Panc1 (cell line): Measurements from ENCODE around the gene RAP1GAP2. TPM values are rescaled to one million over a fixed set of nuclear protein-coding genes. Genes with fewer than 3 reads are reported as not detected.

Experiments
- ATAC-seq: fragments of 200-7000 bp; cut with Tn5 transposase; 2 replicates; pipeline ENCODE4 v1.9.1; 2020; ENCODE audit warnings: mild to moderate bottlenecking, moderate library complexity
- BruUV-seq: library from RNA; stranded (reverse); fragments of 400-500 nt; replicated peaks from 2 replicates; lab custom pipeline; 2021; lab: Mats Ljungman, UMichigan
- CTCF ChIA-PET: fragments of 300-600 bp; sonication (Branson Sonifier 250); formaldehyde crosslinking; loops from one replicate; lab custom pipeline; 2022; ENCODE audit warnings: antibody characterized with exemption; lab: Charles Lee
- POLR2A ChIA-PET: fragments of 300-600 bp; sonication (Branson Sonifier 250); formaldehyde crosslinking; loops from one replicate; lab custom pipeline; 2022; ENCODE audit warnings: antibody characterized with exemption; lab: Charles Lee
- DNase-seq: peaks from one replicate; pipeline ENCODE4 v3.0.0-alpha.2; 2010; ENCODE audit warnings: low read depth, low spot score
- H3K27ac ChIP-seq: 2 replicates; pipeline ENCODE4 v1.5.1; 2011; ENCODE audit warnings: mild to moderate bottlenecking, low read length, inconsistent platforms
- H3K27me3 ChIP-seq: fragments of 200-500 bp; sonication (Bioruptor generic); 2 replicates; pipeline ENCODE4 v1.6.0; 2014; ENCODE audit warnings: low read length, inconsistent platforms; ENCODE audit not compliant: control insufficient read depth, insufficient read depth
- H3K36me3 ChIP-seq: fragments of 200-500 bp; sonication (Bioruptor generic); 2 replicates; pipeline ENCODE4 v1.5.1; 2014; ENCODE audit warnings: inconsistent platforms, mild to moderate bottlenecking, low read length, moderate library complexity; ENCODE audit not compliant: control insufficient read depth, insufficient read depth
- H3K4me1 ChIP-seq: 2 replicates; pipeline ENCODE4 v1.5.1; 2011; ENCODE audit warnings: inconsistent platforms, mild to moderate bottlenecking, low read length, moderate library complexity; ENCODE audit not compliant: control insufficient read depth, insufficient read depth
- H3K4me3 ChIP-seq, 2 experiments: 2 replicates each; pipeline ENCODE4 v1.5.1; 2011 to 2012; ENCODE audit warnings: low read depth in 2 of 2, low read length in 2 of 2, mild to moderate bottlenecking in 2 of 2, inconsistent platforms in 1 of 2, moderate library complexity in 1 of 2
- H3K9me3 ChIP-seq: fragments of 200-500 bp; sonication (Bioruptor generic); 2 replicates; pipeline ENCODE4 v1.5.1; 2014; ENCODE audit warnings: low read depth, mild to moderate bottlenecking, inconsistent platforms, low read length, moderate library complexity; ENCODE audit not compliant: control insufficient read depth, insufficient read depth
- POLR2AphosphoS5 ChIP-seq: IDR thresholded peaks from 2 replicates; pipeline ENCODE4 v1.6.1; 2012; ENCODE audit warnings: mild to moderate bottlenecking, low read depth, low read length, moderate library complexity
- SIN3A ChIP-seq: IDR thresholded peaks from 2 replicates; pipeline ENCODE4 v1.6.1; 2012; ENCODE audit warnings: low read depth, mild to moderate bottlenecking, low read length, moderate library complexity, borderline replicate concordance; ENCODE audit not compliant: insufficient read depth
- TCF7L2 ChIP-seq: IDR thresholded peaks from 2 replicates; pipeline ENCODE4 v1.6.1; 2011; ENCODE audit warnings: mild to moderate bottlenecking, low read depth, low read length, inconsistent platforms
- in situ Hi-C: cut with HindIII; loops from 2 replicates; pipeline ENCODE4 v1.10.0; 2016; ENCODE audit warnings: low sequenced_read_pairs, low pct_unique_long_range_greater_than_20kb
- intact Hi-C: fragments of 100-400 bp; cut with micrococcal nuclease; formaldehyde crosslinking; loops from one replicate; pipeline ENCODE4 v1.10.0; 2022; ENCODE audit not compliant: unreplicated experiment
- total RNA-seq: library from RNA; stranded (reverse); gene quantifications from one replicate; pipeline ENCODE4 v1.2.1, GENCODE V29; 2021; ENCODE audit not compliant: unreplicated experiment
- TF ChIP-seq, protein P1 (sequence below): fragments of 450-650 bp; IDR thresholded peaks from 2 replicates; pipeline ENCODE4 v1.5.1; 2017; ENCODE audit warnings: mild to moderate bottlenecking
- TF ChIP-seq, protein P2 (sequence below), 2 experiments: IDR thresholded peaks; 2 replicates each; pipeline ENCODE4 v1.6.1; 2011 to 2012; ENCODE audit warnings: low read depth in 2 of 2, control low read depth in 1 of 2, low read length in 1 of 2, mild to moderate bottlenecking in 1 of 2, moderate library complexity in 1 of 2; ENCODE audit not compliant: insufficient read depth in 1 of 2

RAP1GAP2 gene
- total RNA-seq, 1 experiment from 2014 or later: 10.0 TPM

DNA sequence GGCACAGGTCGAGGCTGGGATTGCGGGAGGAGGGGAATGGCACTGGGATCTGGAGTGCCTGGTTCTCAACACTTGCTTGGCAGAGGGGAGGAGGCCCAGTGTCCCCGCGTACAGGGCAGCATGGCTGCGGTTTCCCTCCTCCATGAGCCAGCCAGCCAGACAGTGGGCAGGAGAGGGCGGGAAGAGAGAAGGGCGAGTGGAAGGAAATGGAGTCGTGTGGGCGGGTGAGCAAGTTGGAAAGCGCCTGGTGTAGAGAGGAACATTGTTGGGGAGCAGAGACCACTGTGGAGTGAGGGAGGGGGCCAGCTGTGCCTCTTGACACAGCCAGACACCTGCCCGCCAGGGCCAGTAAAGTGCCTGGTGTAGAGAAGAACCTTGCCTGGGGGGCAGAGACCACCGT, 136.7 kb downstream of the RAP1GAP2 start:
- Histone ChIP-seq H3K4me3 (no peak overlapping the region), H3K27me3 (no peaks in the 10 kb centered on the region), H3K36me3 (no peaks in the 10 kb centered on the region), H3K27ac (no peak overlapping the region), H3K4me1 (no peaks in the 10 kb centered on the region), H3K9me3 (no peaks in the 10 kb centered on the region)
- intact Hi-C loops: loop anchor here (10.0 kb wide), 1 partner anchor 88 kb away; no protein-coding TSS in a partner anchor
- in situ Hi-C loops: no loop called here
- ChIA-PET CTCF (no interaction called here), POLR2A (no interaction called here)
- ATAC-seq (no peak), DNase-seq (no peak)
- TF ChIP-seq SIN3A (no peak), TCF7L2 (no peak), POLR2AphosphoS5 (no peak)
- TF ChIP-seq, protein P1, sequence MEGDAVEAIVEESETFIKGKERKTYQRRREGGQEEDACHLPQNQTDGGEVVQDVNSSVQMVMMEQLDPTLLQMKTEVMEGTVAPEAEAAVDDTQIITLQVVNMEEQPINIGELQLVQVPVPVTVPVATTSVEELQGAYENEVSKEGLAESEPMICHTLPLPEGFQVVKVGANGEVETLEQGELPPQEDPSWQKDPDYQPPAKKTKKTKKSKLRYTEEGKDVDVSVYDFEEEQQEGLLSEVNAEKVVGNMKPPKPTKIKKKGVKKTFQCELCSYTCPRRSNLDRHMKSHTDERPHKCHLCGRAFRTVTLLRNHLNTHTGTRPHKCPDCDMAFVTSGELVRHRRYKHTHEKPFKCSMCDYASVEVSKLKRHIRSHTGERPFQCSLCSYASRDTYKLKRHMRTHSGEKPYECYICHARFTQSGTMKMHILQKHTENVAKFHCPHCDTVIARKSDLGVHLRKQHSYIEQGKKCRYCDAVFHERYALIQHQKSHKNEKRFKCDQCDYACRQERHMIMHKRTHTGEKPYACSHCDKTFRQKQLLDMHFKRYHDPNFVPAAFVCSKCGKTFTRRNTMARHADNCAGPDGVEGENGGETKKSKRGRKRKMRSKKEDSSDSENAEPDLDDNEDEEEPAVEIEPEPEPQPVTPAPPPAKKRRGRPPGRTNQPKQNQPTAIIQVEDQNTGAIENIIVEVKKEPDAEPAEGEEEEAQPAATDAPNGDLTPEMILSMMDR: no peak
- TF ChIP-seq, protein P2, sequence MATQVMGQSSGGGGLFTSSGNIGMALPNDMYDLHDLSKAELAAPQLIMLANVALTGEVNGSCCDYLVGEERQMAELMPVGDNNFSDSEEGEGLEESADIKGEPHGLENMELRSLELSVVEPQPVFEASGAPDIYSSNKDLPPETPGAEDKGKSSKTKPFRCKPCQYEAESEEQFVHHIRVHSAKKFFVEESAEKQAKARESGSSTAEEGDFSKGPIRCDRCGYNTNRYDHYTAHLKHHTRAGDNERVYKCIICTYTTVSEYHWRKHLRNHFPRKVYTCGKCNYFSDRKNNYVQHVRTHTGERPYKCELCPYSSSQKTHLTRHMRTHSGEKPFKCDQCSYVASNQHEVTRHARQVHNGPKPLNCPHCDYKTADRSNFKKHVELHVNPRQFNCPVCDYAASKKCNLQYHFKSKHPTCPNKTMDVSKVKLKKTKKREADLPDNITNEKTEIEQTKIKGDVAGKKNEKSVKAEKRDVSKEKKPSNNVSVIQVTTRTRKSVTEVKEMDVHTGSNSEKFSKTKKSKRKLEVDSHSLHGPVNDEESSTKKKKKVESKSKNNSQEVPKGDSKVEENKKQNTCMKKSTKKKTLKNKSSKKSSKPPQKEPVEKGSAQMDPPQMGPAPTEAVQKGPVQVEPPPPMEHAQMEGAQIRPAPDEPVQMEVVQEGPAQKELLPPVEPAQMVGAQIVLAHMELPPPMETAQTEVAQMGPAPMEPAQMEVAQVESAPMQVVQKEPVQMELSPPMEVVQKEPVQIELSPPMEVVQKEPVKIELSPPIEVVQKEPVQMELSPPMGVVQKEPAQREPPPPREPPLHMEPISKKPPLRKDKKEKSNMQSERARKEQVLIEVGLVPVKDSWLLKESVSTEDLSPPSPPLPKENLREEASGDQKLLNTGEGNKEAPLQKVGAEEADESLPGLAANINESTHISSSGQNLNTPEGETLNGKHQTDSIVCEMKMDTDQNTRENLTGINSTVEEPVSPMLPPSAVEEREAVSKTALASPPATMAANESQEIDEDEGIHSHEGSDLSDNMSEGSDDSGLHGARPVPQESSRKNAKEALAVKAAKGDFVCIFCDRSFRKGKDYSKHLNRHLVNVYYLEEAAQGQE (IDR thresholded peaks at IDR 0.05; ENCODE audit: insufficient read depth in 1 of 2, low read depth in 2 of 2, low read length in 1 of 2): no peak
- BruUV-seq: no TSS peak

DNA sequence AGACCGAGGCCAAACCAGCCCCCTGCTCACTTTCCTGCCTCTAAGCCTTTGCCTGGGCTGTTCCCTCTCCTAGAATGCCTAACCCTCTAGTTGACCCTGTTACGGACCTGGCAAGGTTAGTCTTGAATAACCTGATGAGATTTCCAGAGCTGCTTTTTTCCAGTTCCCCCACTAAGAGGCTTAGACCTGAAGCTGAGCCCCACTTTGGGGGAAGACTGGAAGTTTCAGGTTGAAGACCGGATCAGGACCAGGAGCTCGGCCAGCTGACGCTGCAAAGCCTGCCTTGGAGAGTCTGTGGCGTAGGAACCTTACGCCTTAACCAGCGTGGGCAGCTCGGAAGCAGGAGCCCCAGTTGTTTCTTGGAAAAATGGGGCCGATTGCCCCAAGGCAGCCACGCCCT, 137.4 kb downstream of the RAP1GAP2 start:
- Histone ChIP-seq H3K27me3 (no peaks in the 10 kb centered on the region), H3K27ac (no peak overlapping the region), H3K36me3 (no peaks in the 10 kb centered on the region), H3K9me3 (no peaks in the 10 kb centered on the region), H3K4me1 (no peaks in the 10 kb centered on the region), H3K4me3 (no peak overlapping the region)
- intact Hi-C loops (loop anchor here (10.0 kb wide), 1 partner anchor 89 kb away; no protein-coding TSS in a partner anchor), in situ Hi-C loops (no loop called here)
- ATAC-seq: no peak
- ChIA-PET CTCF (no interaction called here), POLR2A (no interaction called here)
- TF ChIP-seq, protein P2 (IDR thresholded peaks at IDR 0.05; ENCODE audit: insufficient read depth in 1 of 2, low read depth in 2 of 2, low read length in 1 of 2): no peak
- no peak for DNase-seq
- no TSS peak for BruUV-seq
